ENCODE measurements around the gene CDH13.
A peak's percentile ranks its signal among the peaks of the same experiment; 100 is the strongest.

Gene CDH13

GRCh38 chr16:83689385-83689831, 1062.6 kb downstream of the CDH13 start:
- POLR2A ChIA-PET: no interaction called here
- Histone ChIP-seq H3K4me1 (ENCODE audit: control insufficient read depth, insufficient read depth, low read length) (peaks cover 3% of the 10 kb centered on the region; the same call in 1 of the 2 replicates), H3K27ac (ENCODE audit: extremely low read depth, low read depth, low read length) (no peak overlapping the region), H3K9me3 (ENCODE audit: control insufficient read depth, insufficient read depth, low read depth, low read length) (no peaks in the 10 kb centered on the region), H3K4me3 (ENCODE audit: low read depth, low read length) (no peak overlapping the region), H3K36me3 (ENCODE audit: control insufficient read depth in 2 of 2, insufficient read depth in 1 of 2, low read length in 2 of 2) (no peaks in the 10 kb centered on the region)
- TF ChIP-seq SP7 (tag by site-specific recombination; IDR thresholded peaks at IDR 0.05): no peak
- TF ChIP-seq ZNF660 (tag by site-specific recombination; IDR thresholded peaks at IDR 0.05): peak; percentile 52; the same call in 1 of the 2 replicates
- 0 out of 2 replicates have a peak, but pooled peaks have one; percentile 18 for TF ChIP-seq ZNF366 (tag by site-specific recombination; conservative IDR thresholded peaks at IDR 0.05)
- no peak for TF ChIP-seq ZBTB49 (tag by site-specific recombination; IDR thresholded peaks at IDR 0.05; ENCODE audit: low read depth)
- peak; percentile 68 for TF ChIP-seq ZBTB21 (tag by site-specific recombination; IDR thresholded peaks at IDR 0.05)
- no peak for TF ChIP-seq ZNF548 (tag by site-specific recombination; IDR thresholded peaks at IDR 0.05)
- peak; percentile 83 for TF ChIP-seq ZEB2 (tag by site-specific recombination; IDR thresholded peaks at IDR 0.05)
- TF ChIP-seq ZBTB11 (tag by site-specific recombination; conservative IDR thresholded peaks at IDR 0.05; ENCODE audit: low read depth): no peak
- TF ChIP-seq ZNF24 (tag by site-specific recombination; IDR thresholded peaks at IDR 0.05): no peak
- TF ChIP-seq ZNF692 (tag by site-specific recombination; IDR thresholded peaks at IDR 0.05): 0 out of 2 replicates have a peak, but pooled peaks have one; percentile 36
- TF ChIP-seq ZNF335 (tag by site-specific recombination; conservative IDR thresholded peaks at IDR 0.05): 0 out of 2 replicates have a peak, but pooled peaks have one; percentile 18
- CTCF ChIA-PET: no interaction called here

GRCh38 chr16:83692224-83692623, 1065.5 kb downstream of the CDH13 start:
- TF ChIP-seq SCRT2 (tag by site-specific recombination; IDR thresholded peaks at IDR 0.05) (peak; percentile 77), KLF8 (tag by site-specific recombination; IDR thresholded peaks at IDR 0.05) (no peak)
- CTCF ChIA-PET: no interaction called here
- POLR2A ChIA-PET: no interaction called here
- Histone ChIP-seq H3K36me3 (ENCODE audit: control insufficient read depth in 2 of 2, insufficient read depth in 1 of 2, low read length in 2 of 2) (no peaks in the 10 kb centered on the region), H3K27ac (ENCODE audit: extremely low read depth, low read depth, low read length) (no peak overlapping the region), H3K9me3 (ENCODE audit: control insufficient read depth, insufficient read depth, low read depth, low read length) (no peaks in the 10 kb centered on the region), H3K4me1 (ENCODE audit: control insufficient read depth, insufficient read depth, low read length) (peaks cover 3% of the 10 kb centered on the region; the same call in 1 of the 2 replicates), H3K4me3 (ENCODE audit: low read depth, low read length) (no peak overlapping the region)

- H3K9me3 ChIP-seq (ENCODE audit: control insufficient read depth, insufficient read depth, low read depth, low read length): no peaks in the 10 kb centered on the region
- ChIA-PET CTCF (no interaction called here), POLR2A (no interaction called here)
- no peaks in the 10 kb centered on the region for H3K36me3 ChIP-seq (ENCODE audit: control insufficient read depth in 2 of 2, insufficient read depth in 1 of 2, low read length in 2 of 2)
- no peaks in the 10 kb centered on the region for H3K4me1 ChIP-seq (ENCODE audit: control insufficient read depth, insufficient read depth, low read length)
- H3K4me3 ChIP-seq (ENCODE audit: low read depth, low read length): no peak overlapping the region
- no peak overlapping the region for H3K27ac ChIP-seq (ENCODE audit: extremely low read depth, low read depth, low read length)
- TF ChIP-seq ZNF239 (tag by site-specific recombination; IDR thresholded peaks at IDR 0.05) (no peak), IKZF3 (tag by site-specific recombination; IDR thresholded peaks at IDR 0.05) (no peak)
Observed at GRCh38 chr16:83698964-83699363, 1072.2 kb downstream of the CDH13 start.

All from HEK293 (cell line).